A673 (cell line): Measurements from ENCODE around the gene C1orf159.
"Not testable (repeated sequence)": the region's sequence is repeated elsewhere in the genome, so short reads cannot be mapped to it uniquely, and the experiment has no call there.

Experiments used
- CTCF ChIP-seq: fragments of 300-800, 200-600 bp; sonication (generic); conservative IDR thresholded peaks from 2 replicates; pipeline ENCODE4 v1.5.1; 2017; ENCODE audit warnings: low read depth, mild to moderate bottlenecking, antibody characterized with exemption, low read length, moderate library complexity, mixed read lengths
- EZH2 ChIP-seq: fragments of 200-600 bp; sonication (generic); IDR thresholded peaks from 2 replicates; pipeline ENCODE4 v1.6.1; 2017; ENCODE audit warnings: borderline replicate concordance, low read depth, mild to moderate bottlenecking, mixed read lengths, antibody characterized with exemption, low read length; ENCODE audit not compliant: poor library complexity, severe bottlenecking

GRCh38 chr1:1153215-1153614 lies 37.3 kb upstream of the C1orf159 start:
- TF ChIP-seq CTCF, EZH2: not testable (repeated sequence)
